Stimulated activated CD4-positive, alpha-beta T cell treated with anti-CD3 and anti-CD28 coated beads, Interleukin-12 subunit alpha, Interleukin-12 subunit beta, amount 100 ng/mL, for 4 hours (primary cell): ENCODE measurements around the gene SASH1.

Experiments
- DNase-seq: peaks from one replicate; pipeline ENCODE4 v3.0.0-alpha.2; 2020

SASH1 gene

GRCh38 chr6:148599967-148600426 lies 257.4 kb downstream of the SASH1 start:
- DNase-seq = no peak
